ENCODE measurements around the gene CSNK1A1.

GRCh38 chr5:149545327-149545726, 5.9 kb downstream of the CSNK1A1 start:
- TF ChIP-seq CTCF (IDR thresholded peaks at IDR 0.05): no peak
- TF ChIP-seq POLR2AphosphoS5 (IDR thresholded peaks at IDR 0.05; ENCODE audit: low read depth, low read length): no peak

Data from Panc1 (cell line).